ENCODE measurements around the gene ASPA. TPM values are rescaled to one million over a fixed set of nuclear protein-coding genes. Genes with fewer than 3 reads are reported as not detected.

ASPA gene
- total RNA-seq, 2 donors from 2014 or later, result 0.59 to 2.0 TPM

- Histone ChIP-seq H3K27me3 (no peaks in the 10 kb centered on the region), H3K4me3 (no peak overlapping the region), H3K9ac (ENCODE audit: low read depth in 2 of 2, low read length in 2 of 2) (no peak overlapping the region), H3K36me3 (no peaks in the 10 kb centered on the region), H3K4me1 (no peaks in the 10 kb centered on the region), H3K9me3 (no peaks in the 10 kb centered on the region), H3K27ac (no peak overlapping the region)
- no peak for DNase-seq
- TF ChIP-seq, protein P1, sequence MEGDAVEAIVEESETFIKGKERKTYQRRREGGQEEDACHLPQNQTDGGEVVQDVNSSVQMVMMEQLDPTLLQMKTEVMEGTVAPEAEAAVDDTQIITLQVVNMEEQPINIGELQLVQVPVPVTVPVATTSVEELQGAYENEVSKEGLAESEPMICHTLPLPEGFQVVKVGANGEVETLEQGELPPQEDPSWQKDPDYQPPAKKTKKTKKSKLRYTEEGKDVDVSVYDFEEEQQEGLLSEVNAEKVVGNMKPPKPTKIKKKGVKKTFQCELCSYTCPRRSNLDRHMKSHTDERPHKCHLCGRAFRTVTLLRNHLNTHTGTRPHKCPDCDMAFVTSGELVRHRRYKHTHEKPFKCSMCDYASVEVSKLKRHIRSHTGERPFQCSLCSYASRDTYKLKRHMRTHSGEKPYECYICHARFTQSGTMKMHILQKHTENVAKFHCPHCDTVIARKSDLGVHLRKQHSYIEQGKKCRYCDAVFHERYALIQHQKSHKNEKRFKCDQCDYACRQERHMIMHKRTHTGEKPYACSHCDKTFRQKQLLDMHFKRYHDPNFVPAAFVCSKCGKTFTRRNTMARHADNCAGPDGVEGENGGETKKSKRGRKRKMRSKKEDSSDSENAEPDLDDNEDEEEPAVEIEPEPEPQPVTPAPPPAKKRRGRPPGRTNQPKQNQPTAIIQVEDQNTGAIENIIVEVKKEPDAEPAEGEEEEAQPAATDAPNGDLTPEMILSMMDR (IDR thresholded peaks at IDR 0.05), result no peak
- intact Hi-C loops (cut with DNase I), result no loop called here
Measured at GRCh38 chr17:3527896-3528295, 52.1 kb downstream of the ASPA start.

DNA sequence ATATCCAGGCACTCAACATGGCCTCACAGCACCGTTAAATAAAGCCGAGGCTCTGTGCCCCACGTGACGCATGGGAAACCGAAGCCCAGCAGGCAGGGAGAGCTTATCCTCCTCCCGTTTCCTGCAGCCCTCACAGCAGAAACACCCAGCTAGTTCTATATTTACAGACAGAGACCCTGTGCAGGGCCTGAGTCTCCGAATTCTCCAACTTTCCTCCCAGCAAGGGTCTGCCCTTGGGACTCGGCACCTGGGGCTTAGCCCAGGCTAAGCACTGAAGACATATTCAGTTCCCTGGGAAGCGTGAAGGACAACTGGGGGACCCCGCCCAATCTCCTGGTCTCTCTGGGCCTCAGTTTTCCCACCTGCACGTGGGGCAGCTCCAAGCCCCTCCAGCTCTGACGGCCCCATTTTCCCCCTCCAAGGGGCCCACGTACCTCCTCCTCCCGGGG, 52.6 kb downstream of the ASPA start:
- no peak overlapping the region for H3K4me3 ChIP-seq
- H3K9ac ChIP-seq (ENCODE audit: low read depth in 2 of 2, low read length in 2 of 2), result no peak overlapping the region
- no peaks in the 10 kb centered on the region for H3K27me3 ChIP-seq
- H3K9me3 ChIP-seq, result no peaks in the 10 kb centered on the region
- intact Hi-C loops (cut with DNase I), result no loop called here
- no peaks in the 10 kb centered on the region for H3K36me3 ChIP-seq
- TF ChIP-seq, protein P1 (IDR thresholded peaks at IDR 0.05), result no peak
- DNase-seq, result no peak
- H3K27ac ChIP-seq, result no peak overlapping the region
- H3K4me1 ChIP-seq, result no peaks in the 10 kb centered on the region

GRCh38 chr17:3528880-3529511, 53.2 kb downstream of the ASPA start:
- Histone ChIP-seq H3K4me1 (no peaks in the 10 kb centered on the region), H3K9ac (ENCODE audit: low read depth in 2 of 2, low read length in 2 of 2) (no peak overlapping the region), H3K4me3 (no peak overlapping the region), H3K36me3 (no peaks in the 10 kb centered on the region), H3K27me3 (no peaks in the 10 kb centered on the region), H3K9me3 (no peaks in the 10 kb centered on the region), H3K27ac (no peak overlapping the region)
- intact Hi-C loops (cut with DNase I), result no loop called here
- TF ChIP-seq, protein P1 (IDR thresholded peaks at IDR 0.05), result no peak
- DNase-seq, result no peak

DNA sequence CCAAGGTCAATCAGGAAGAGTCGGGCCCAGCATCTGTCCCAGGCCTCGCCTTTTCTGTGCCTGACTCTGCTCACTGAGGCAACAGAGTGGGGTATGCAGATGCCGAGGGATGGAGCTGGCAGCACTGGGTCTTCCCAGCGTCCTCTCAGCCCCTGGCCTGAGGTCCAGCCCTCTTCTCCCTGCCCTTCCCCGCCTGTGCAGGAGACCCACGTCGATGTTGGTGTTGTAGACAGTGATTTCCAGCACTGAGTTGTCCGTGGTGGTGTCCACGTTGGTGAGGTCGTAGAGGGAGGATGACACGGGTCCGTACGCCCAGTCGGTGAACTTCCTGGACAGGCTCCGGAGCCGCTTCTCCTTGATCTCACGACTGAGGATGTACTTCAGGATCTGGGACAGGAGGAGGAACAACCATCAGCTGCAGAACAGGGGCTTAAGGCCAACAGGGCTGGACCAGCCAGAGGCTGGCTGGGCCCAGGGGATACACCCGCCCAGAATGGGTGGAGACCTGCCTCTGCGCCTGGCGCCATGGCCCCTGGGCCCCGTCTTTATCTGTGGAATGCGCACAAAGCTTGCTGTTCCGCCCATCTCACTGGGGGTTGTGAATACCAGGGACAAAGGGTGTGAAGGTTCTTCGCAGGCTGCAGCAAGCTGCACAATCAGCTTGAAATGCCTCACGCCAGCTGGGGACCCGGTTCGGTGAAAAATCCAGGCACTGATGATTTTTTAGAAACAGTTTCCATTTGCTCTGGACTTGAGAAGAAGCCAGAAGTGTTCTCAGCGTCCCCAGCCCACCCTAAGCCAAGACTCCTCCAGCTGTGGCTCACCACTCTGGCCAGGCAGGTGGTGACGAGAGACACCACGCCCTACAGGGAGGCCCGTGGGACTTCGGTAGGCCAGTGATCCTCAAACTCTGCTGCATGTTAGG, 54.3 kb downstream of the ASPA start:
- intact Hi-C loops (cut with DNase I), result loop anchor here (10.0 kb wide), 1 partner anchor 115 kb away; no protein-coding TSS in a partner anchor
- no peaks in the 10 kb centered on the region for H3K36me3 ChIP-seq
- H3K4me3 ChIP-seq, result no peak overlapping the region
- H3K9me3 ChIP-seq, result no peaks in the 10 kb centered on the region
- H3K27ac ChIP-seq, result no peak overlapping the region
- H3K9ac ChIP-seq (ENCODE audit: low read depth in 2 of 2, low read length in 2 of 2), result no peak overlapping the region
- peak; percentile 39 for DNase-seq
- TF ChIP-seq, protein P1 (IDR thresholded peaks at IDR 0.05), result no peak
- H3K27me3 ChIP-seq, result no peaks in the 10 kb centered on the region
- H3K4me1 ChIP-seq, result no peaks in the 10 kb centered on the region

- Histone ChIP-seq H3K9me3 (no peaks in the 10 kb centered on the region), H3K27me3 (no peaks in the 10 kb centered on the region), H3K4me3 (no peak overlapping the region), H3K9ac (ENCODE audit: low read depth in 2 of 2, low read length in 2 of 2) (no peak overlapping the region), H3K36me3 (no peaks in the 10 kb centered on the region), H3K4me1 (no peaks in the 10 kb centered on the region), H3K27ac (no peak overlapping the region)
- TF ChIP-seq, protein P1 (IDR thresholded peaks at IDR 0.05), result no peak
- intact Hi-C loops (cut with DNase I), result loop anchor here (10.0 kb wide), 1 partner anchor 113 kb away; no protein-coding TSS in a partner anchor
- no peak for DNase-seq
Measured at GRCh38 chr17:3531266-3532101, 55.7 kb downstream of the ASPA start.
